Mesenchymal stem cell (in vitro differentiated cells and primary cell): ENCODE data around the gene CDC42EP4.
A peak's percentile ranks its signal among the peaks of the same experiment; 100 is the strongest.

ENCODE experiments used
- DNase-seq: peaks from one replicate; pipeline ENCODE4 v3.0.0-alpha.2; 2013
- H2AFZ ChIP-seq: one replicate; pipeline ENCODE4 v1.6.1; 2013; ENCODE audit warnings: low read depth, mild to moderate bottlenecking, control low read depth, inconsistent platforms, low read length, moderate library complexity
- H2AK5ac ChIP-seq: 2 replicates; pipeline ENCODE4 v1.6.1; 2013; ENCODE audit warnings: low read length, moderate library complexity, mild to moderate bottlenecking, inconsistent platforms; ENCODE audit not compliant: severe bottlenecking
- H2BK120ac ChIP-seq: one replicate; pipeline ENCODE4 v1.6.1; 2013; ENCODE audit warnings: low read depth, mild to moderate bottlenecking, inconsistent platforms, low read length, moderate library complexity
- H2BK12ac ChIP-seq, 2 experiments: one replicate each; pipeline ENCODE4 v1.6.1; 2013; ENCODE audit warnings: inconsistent platforms in 2 of 2, low read length in 2 of 2, mild to moderate bottlenecking in 2 of 2, moderate library complexity in 2 of 2, control low read depth in 1 of 2
- H2BK15ac ChIP-seq: one replicate; pipeline ENCODE4 v1.6.1; 2013; ENCODE audit warnings: mild to moderate bottlenecking, low read depth, inconsistent platforms; ENCODE audit not compliant: poor library complexity, severe bottlenecking
- H2BK5ac ChIP-seq: 2 replicates; pipeline ENCODE4 v1.6.1; 2013; ENCODE audit warnings: low read depth, mild to moderate bottlenecking, low read length, control low read depth, inconsistent platforms; ENCODE audit not compliant: poor library complexity, severe bottlenecking
- H3K14ac ChIP-seq, 2 experiments: one replicate each; pipeline ENCODE4 v1.6.1; 2013; ENCODE audit warnings: inconsistent platforms in 2 of 2, low read length in 2 of 2, control low read depth in 1 of 2, mild to moderate bottlenecking in 1 of 2, moderate library complexity in 1 of 2
- H3K18ac ChIP-seq, 2 experiments: one replicate each; pipeline ENCODE4 v1.6.1; 2013; ENCODE audit warnings: inconsistent platforms in 2 of 2, low read length in 2 of 2, control low read depth in 1 of 2, low read depth in 1 of 2, mild to moderate bottlenecking in 1 of 2
- H3K23ac ChIP-seq, 2 experiments: one replicate each; pipeline ENCODE4 v1.6.1; 2013; ENCODE audit warnings: inconsistent platforms in 2 of 2, low read length in 2 of 2, mild to moderate bottlenecking in 2 of 2, moderate library complexity in 2 of 2, control low read depth in 1 of 2
- H3K27ac ChIP-seq: 2 replicates; pipeline ENCODE4 v1.5.1; 2013; ENCODE audit warnings: mild to moderate bottlenecking, moderate library complexity, low read length, control low read depth, inconsistent platforms; ENCODE audit not compliant: poor library complexity, severe bottlenecking
- H3K27me3 ChIP-seq, 2 experiments: 2 replicates each; pipeline versions ENCODE4 v1.6.1 to v1.7.0; 2013; ENCODE audit warnings: low read length in 2 of 2, mild to moderate bottlenecking in 2 of 2, moderate library complexity in 2 of 2, control low read depth in 1 of 2, inconsistent platforms in 1 of 2; ENCODE audit not compliant: control insufficient read depth in 1 of 2, insufficient read depth in 1 of 2
- H3K36me3 ChIP-seq, 2 experiments: 2 replicates each; pipeline versions ENCODE4 v1.6.1 to v1.7.0; 2013; ENCODE audit warnings: low read length in 2 of 2, control low read depth in 1 of 2, inconsistent platforms in 1 of 2, low read depth in 1 of 2, mild to moderate bottlenecking in 1 of 2; ENCODE audit not compliant: insufficient read depth in 2 of 2, control insufficient read depth in 1 of 2
- H3K4ac ChIP-seq, 2 experiments: one replicate each; pipeline ENCODE4 v1.6.1; 2013; ENCODE audit warnings: inconsistent platforms in 2 of 2, low read length in 2 of 2, mild to moderate bottlenecking in 2 of 2, moderate library complexity in 2 of 2, control low read depth in 1 of 2, low read depth in 1 of 2
- H3K4me1 ChIP-seq: 2 replicates; pipeline ENCODE4 v1.6.1; 2013; ENCODE audit warnings: low read depth, low read length, control low read depth; ENCODE audit not compliant: control insufficient read depth, insufficient read depth
- H3K4me2 ChIP-seq: 2 replicates; pipeline ENCODE4 v1.6.1; 2013; ENCODE audit warnings: low read length, mild to moderate bottlenecking, inconsistent platforms; ENCODE audit not compliant: poor library complexity, severe bottlenecking
- H3K4me3 ChIP-seq, 2 experiments: 2 replicates each; pipeline versions ENCODE4 v1.5.1 to v1.7.0; 2013; ENCODE audit warnings: low read length in 2 of 2, mild to moderate bottlenecking in 2 of 2, control low read depth in 1 of 2, low read depth in 1 of 2; ENCODE audit not compliant: insufficient read depth in 1 of 2
- H3K79me1 ChIP-seq: replicated peaks from 2 replicates; pipeline ENCODE4 v1.6.1; 2013; ENCODE audit warnings: mild to moderate bottlenecking, control low read depth, low read length, inconsistent platforms; ENCODE audit not compliant: poor library complexity, severe bottlenecking
- H3K9ac ChIP-seq: 2 replicates; pipeline ENCODE4 v1.7.0; 2013; ENCODE audit warnings: mild to moderate bottlenecking, low read length, moderate library complexity
- H3K9me3 ChIP-seq: 2 replicates; pipeline ENCODE4 v1.7.0; 2013; ENCODE audit warnings: mild to moderate bottlenecking, low read length; ENCODE audit not compliant: control insufficient read depth
- H4K8ac ChIP-seq: one replicate; pipeline ENCODE4 v1.6.1; 2013; ENCODE audit warnings: inconsistent platforms, mild to moderate bottlenecking, low read length, moderate library complexity
- H4K91ac ChIP-seq: one replicate; pipeline ENCODE4 v1.6.1; 2013; ENCODE audit warnings: mild to moderate bottlenecking, low read length, inconsistent platforms
- WGBS: methylation state at CpG from one replicate; pipeline ENCODE4 v1.1.7; 2013; ENCODE audit warnings: mixed read lengths; 5-methylcytosine and 5-hydroxymethylcytosine counted together

Gene CDC42EP4

DNA sequence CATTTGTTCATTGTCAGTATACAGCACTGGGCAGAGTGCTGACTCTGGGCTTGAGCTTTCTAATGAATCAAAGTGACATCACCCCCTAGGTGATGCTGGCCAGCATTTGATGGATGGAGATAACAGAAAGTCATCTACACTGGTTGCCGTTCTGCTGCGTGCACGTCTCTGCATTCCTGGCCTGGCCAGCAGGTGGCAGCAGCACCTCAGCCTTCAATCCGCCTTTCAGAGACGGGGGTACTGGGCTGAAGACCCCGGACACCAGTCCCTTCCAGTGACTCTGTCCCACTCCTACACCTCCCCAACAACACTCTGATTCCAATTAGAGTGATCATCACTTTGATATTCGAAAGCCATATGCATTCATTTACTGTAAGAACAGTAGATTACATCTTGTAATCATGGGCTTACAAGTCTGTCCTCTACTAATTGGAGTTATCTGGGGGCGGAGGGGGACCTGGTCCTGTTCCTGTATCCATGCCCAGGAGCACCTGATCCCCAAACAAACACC is 56.1 kb downstream of the CDC42EP4 start:
- Histone ChIP-seq H4K91ac (no peak overlapping the region), H2BK15ac (no peak overlapping the region)
- 5% methylated on average over 8 of the region's 8 CpGs for WGBS

DNA sequence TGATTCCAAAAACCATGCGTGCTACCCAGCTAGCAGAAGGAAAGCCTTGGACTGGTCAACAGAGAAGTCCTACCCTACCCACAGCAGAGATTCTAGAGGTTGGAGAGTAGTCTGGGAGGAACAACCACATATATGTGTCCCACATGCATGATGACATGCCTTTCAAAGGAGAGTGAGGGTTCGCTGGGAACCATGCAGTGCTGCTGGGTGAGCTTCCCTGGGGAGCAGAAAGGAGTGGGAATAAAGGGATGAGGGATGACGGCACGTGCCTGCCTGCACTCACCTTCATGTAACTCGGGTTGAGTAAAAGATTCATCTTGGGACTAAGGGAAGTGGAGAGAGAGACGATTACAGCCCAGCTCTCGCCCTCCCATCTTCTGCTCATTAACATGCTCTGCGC is 59.9 kb downstream of the CDC42EP4 start:
- H3K36me3 ChIP-seq = peaks cover 7 to 10% of the 10 kb centered on the region in 2 experiments
- no peak overlapping the region for H4K8ac ChIP-seq
- H3K9ac ChIP-seq = no peak overlapping the region
- H3K27ac ChIP-seq = no peak overlapping the region
- no peak overlapping the region for H3K4ac ChIP-seq
- H4K91ac ChIP-seq = no peak overlapping the region
- no peak for DNase-seq
- H3K79me1 ChIP-seq = no peaks in the 10 kb centered on the region
- no peak overlapping the region for H2AK5ac ChIP-seq
- WGBS = 86% methylated on average over 5 of the region's 8 CpGs
- H3K4me2 ChIP-seq = no peak overlapping the region
- H2BK12ac ChIP-seq = no peak overlapping the region
- no peak overlapping the region for H3K4me3 ChIP-seq
- no peaks in the 10 kb centered on the region for H3K9me3 ChIP-seq
- H3K18ac ChIP-seq = no peak overlapping the region
- H3K23ac ChIP-seq = no peak overlapping the region
- H3K27me3 ChIP-seq = peaks cover 0 to 42% of the 10 kb centered on the region in 2 experiments
- no peak overlapping the region for H2AFZ ChIP-seq
- H2BK120ac ChIP-seq = no peak overlapping the region
- H3K14ac ChIP-seq = no peak overlapping the region
- no peak overlapping the region for H2BK15ac ChIP-seq
- H3K4me1 ChIP-seq = no peaks in the 10 kb centered on the region
- no peak overlapping the region for H2BK5ac ChIP-seq

More for the DNA sequence above, 56.1 kb downstream of the CDC42EP4 start:
- H2AFZ ChIP-seq = no peak overlapping the region
- H2BK12ac ChIP-seq = no peak overlapping the region
- no peak overlapping the region for H2BK120ac ChIP-seq
- H3K4ac ChIP-seq = no peak overlapping the region
- H3K14ac ChIP-seq = no peak overlapping the region
- no peaks in the 10 kb centered on the region for H3K9me3 ChIP-seq
- H3K27ac ChIP-seq = no peak overlapping the region
- no peak overlapping the region for H3K23ac ChIP-seq
- H3K27me3 ChIP-seq = peaks cover 0 to 43% of the 10 kb centered on the region in 2 experiments
- no peaks in the 10 kb centered on the region for H3K79me1 ChIP-seq
- H2AK5ac ChIP-seq = no peak overlapping the region
- no peak overlapping the region for H4K8ac ChIP-seq
- H3K9ac ChIP-seq = no peak overlapping the region
- no peak overlapping the region for H3K4me2 ChIP-seq
- no peak overlapping the region for H3K18ac ChIP-seq
- no peaks in the 10 kb centered on the region for H3K36me3 ChIP-seq
- DNase-seq = peak; percentile 40
- H3K4me3 ChIP-seq = no peak overlapping the region
- no peak overlapping the region for H2BK5ac ChIP-seq
- H3K4me1 ChIP-seq = peaks cover 3% of the 10 kb centered on the region

DNA sequence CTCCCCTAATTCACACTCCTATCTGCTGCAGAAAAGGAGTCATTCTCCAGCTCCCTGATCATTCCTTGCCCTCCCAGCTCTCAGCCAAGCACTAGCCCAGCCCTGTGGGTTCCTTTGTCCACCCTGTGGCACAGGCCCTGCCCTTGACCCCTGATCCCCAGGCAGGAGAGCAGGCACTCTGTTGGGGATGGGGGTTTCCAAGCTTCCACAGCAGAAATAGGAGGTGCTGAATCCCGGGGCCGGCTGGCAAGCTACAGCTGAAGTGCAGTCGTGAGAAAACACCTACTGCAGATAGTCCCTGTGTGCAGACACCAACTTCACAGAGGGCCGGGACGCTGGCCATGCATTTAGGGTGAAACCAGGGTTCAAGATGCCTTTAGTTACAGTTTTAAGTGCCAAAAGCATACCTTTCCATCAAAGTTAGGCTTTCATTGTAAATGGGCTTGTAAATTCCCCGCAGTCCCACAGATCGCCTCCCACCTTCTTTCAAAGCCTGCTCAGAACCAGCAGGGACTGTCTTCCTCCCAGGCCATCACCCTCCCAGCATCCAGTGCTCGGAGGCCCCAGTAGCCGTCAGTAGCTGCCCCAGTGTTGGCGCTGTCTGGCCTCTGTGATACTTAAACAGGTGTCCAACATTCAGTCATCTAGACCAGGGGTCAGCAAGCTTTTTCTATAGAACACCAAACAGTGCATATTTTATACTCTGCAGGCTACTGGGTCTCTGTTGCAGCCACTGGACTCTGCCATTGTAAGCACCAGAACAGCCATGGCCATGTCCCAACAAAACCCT is 60.8 kb downstream of the CDC42EP4 start:
- Histone ChIP-seq H3K4ac (no peak overlapping the region), H3K4me1 (no peaks in the 10 kb centered on the region), H4K8ac (no peak overlapping the region), H3K27ac (no peak overlapping the region), H2AK5ac (no peak overlapping the region), H3K4me2 (no peak overlapping the region), H3K18ac (no peak overlapping the region), H3K36me3 (peaks cover 11 to 12% of the 10 kb centered on the region in 2 experiments), H3K23ac (no peak overlapping the region), H3K9ac (no peak overlapping the region), H4K91ac (no peak overlapping the region), H2BK5ac (no peak overlapping the region), H3K14ac (no peak overlapping the region), H2BK15ac (no peak overlapping the region), H3K79me1 (no peaks in the 10 kb centered on the region), H2BK12ac (no peak overlapping the region), H2BK120ac (no peak overlapping the region), H3K27me3 (peaks cover 0 to 39% of the 10 kb centered on the region in 2 experiments), H3K9me3 (no peaks in the 10 kb centered on the region), H2AFZ (no peak overlapping the region), H3K4me3 (no peak overlapping the region)
- WGBS = 90% methylated on average over 10 of the region's 10 CpGs
- no peak for DNase-seq

DNA sequence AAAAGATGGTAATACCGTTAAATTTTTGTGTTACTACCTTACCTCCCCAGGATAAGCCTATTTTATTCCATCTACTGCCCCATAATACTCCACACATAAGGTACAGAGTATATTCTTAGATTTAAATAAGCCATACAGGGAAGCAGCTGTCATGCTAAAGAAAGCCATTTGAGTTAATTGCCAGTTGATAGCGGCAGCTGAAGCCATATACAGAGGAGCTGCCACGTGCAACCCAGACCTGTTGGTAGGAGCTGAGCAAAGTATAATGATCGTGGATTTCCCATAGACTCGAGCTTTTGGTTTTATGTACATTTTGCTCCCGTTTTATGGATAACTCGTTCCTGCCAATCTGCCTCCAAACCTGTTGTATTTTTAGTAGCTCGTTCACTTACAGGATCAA is 62.1 kb downstream of the CDC42EP4 start:
- Histone ChIP-seq H2AFZ (no peak overlapping the region), H3K36me3 (peaks cover 13 to 24% of the 10 kb centered on the region in 2 experiments), H3K4ac (no peak overlapping the region), H3K18ac (no peak overlapping the region), H3K14ac (no peak overlapping the region), H2BK12ac (no peak overlapping the region), H3K27ac (no peak overlapping the region), H3K27me3 (peaks cover 0 to 38% of the 10 kb centered on the region in 2 experiments), H2BK5ac (no peak overlapping the region), H3K23ac (no peak overlapping the region), H3K79me1 (no peaks in the 10 kb centered on the region), H3K4me1 (no peaks in the 10 kb centered on the region), H2BK120ac (no peak overlapping the region), H3K4me3 (no peak overlapping the region), H4K8ac (no peak overlapping the region), H2AK5ac (no peak overlapping the region), H4K91ac (no peak overlapping the region), H3K4me2 (no peak overlapping the region), H3K9ac (no peak overlapping the region), H2BK15ac (no peak overlapping the region), H3K9me3 (no peaks in the 10 kb centered on the region)
- WGBS = 93% methylated on average over 7 of the region's 8 CpGs
- DNase-seq = no peak
